Germinal center (tissue), 1 donor: ENCODE results near the gene LMBRD2.
A peak's percentile ranks its signal among the peaks of the same experiment; 100 is the strongest.

Source experiments
- DNase-seq: peaks from one replicate; pipeline ENCODE4 v3.0.0; 2012; ENCODE audit warnings: mixed read lengths, low spot score

Gene LMBRD2

DNA sequence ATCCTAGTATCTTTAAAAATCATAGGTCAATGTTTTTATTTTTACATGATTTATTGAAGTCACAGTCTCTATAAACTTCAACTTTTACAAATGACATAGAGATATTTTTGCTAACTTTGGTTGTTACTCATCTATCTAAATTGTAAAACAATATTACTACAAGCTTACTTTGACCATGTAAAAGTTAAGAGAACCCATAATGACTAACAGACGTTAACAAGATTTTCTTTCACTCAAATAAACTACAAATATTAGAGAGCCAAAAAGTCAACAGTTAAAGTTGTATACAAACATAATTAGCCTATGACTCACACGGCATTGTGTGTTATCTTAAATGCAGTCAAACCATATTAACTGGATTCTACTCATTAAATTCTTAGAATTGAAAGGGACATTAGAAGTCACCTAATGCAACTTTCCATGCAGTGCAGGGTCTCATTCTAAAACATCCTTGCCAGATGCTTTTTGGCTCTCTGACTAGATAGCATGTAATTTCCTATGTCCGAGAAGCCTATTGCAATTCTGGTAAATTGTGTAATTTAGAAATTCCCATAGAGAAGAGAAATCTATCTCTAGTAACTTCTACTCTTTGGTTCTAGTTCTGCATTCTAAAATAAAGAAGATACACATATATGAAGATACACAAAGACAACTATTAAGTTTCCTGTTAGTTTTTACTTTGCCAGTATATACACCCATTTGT lies 42.8 kb downstream of the LMBRD2 start:
- DNase-seq, result no peak

DNA sequence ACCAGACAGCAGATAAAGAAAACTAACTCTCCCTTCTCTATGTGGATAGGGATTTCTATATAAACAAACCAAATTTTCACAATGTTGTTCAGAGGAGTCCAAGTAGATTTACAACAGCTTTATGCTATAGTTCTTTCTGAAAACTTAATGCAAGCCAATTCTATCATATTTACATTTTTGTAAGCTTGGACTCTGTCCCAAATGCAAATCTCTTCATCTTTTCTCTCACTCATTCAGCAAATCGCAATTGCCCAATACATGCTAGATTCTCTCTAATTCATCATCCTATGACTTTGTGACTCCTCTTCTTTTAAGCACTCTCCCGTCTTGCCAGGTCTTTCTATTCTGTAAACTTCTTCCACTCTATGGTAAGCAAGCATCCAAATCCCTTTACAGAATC lies 45.9 kb downstream of the LMBRD2 start:
- DNase-seq, result no peak

DNA sequence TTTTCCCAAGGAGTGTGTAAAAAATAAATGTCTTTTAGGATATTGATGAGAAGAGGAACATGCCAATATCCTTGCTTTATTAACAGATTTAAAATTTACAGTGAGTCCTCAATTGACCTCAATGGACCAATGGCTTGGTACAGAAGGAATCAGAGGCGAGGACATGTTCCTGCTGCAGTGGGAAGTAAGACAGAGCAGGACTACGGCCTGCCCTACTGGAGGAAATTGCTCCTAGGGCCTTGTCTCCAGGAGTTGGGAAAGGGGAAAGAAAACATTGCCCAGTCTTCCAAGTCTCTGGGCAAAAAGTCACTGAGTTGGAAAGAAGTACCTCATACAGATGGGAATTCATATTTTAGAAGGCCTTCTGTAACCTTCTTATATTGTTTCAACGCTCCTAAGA lies 51.9 kb downstream of the LMBRD2 start:
- no peak for DNase-seq

DNA sequence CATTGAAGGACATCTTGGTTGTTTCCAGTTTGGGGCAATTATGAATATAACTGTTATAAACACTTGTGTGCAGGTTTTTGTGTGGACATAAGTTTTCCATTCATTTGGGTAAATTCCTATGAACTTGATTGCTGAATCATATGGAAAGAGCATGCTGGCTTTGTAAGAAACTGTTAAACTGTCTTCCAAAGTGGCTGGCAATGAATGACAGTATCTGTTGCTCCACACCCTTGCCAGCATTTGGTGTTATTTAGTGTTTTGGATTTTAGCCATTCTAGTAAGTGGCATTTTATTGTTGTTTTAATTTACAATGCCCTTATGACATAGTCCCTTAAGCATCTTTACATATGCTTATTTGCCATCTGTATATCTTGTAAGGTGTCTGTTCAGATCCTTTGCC lies 55.2 kb downstream of the LMBRD2 start:
- no peak for DNase-seq

DNA sequence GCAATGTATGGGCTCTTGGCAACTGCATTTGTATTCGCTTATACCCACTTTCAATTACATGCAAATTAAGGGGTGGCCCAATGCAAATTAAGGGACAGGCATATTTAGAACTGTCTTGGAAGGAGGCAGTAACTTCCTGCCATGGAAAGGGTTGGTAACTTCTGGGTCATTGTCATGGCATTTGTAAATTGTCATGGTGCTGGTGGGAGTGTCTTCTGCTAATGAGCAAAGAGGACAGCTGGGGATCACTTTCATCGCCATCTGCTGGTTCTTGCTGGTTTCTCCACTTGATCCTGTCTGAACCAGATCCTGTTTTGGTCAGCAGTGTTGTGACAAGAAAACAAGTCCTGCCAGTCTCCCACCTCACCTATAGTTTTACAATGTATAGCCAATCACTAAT lies 61.7 kb downstream of the LMBRD2 start:
- DNase-seq, result no peak

DNA sequence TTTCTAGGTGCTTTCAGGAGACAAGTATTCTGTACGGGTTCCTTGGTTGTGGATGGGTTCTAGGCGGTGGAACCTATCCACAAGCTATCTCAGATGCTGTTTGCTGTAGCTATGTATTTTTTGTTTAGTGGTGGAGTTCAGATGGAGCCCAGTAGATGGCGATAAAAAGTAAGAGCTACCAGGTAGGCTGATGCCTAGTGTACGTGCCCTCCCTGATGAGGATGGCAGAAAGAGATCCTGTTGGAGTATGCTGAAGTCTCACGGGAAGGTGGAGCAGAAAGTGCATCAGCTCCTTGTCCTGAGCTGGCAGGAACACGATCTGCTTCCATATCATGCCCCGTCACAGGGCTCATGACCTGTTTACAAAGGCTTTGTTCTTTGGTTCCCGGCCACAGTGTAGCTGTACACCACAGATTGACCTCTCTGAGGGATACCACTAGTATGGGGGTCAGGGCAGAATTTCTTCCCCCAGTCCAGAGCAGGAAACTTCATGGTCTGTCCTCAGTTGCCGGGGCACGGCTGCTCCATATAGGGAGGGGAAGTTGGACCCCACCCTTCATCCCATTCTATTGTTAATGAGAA lies 72.4 kb downstream of the LMBRD2 start:
- DNase-seq, result peak; percentile 64

DNA sequence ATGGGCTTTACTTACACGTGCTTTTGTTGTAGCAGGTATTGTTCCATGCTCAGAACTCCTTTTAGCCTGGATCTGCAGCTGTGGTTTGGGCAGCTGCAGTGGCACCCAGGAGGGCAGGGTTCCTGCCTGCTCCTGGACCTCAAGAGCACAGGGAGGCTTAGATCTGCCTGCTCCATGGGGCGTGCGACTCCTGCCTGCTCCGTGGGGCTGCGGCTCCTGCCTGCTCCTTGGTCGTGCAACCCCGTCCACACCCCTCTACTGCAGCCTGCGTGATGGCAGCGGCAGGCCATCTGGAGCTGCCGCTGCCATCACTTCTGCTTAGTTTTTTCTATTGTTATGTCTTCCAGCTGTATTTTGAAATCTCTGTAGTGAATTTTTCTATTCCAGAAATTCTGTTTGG lies 73.3 kb downstream of the LMBRD2 start:
- DNase-seq, result no peak

DNA sequence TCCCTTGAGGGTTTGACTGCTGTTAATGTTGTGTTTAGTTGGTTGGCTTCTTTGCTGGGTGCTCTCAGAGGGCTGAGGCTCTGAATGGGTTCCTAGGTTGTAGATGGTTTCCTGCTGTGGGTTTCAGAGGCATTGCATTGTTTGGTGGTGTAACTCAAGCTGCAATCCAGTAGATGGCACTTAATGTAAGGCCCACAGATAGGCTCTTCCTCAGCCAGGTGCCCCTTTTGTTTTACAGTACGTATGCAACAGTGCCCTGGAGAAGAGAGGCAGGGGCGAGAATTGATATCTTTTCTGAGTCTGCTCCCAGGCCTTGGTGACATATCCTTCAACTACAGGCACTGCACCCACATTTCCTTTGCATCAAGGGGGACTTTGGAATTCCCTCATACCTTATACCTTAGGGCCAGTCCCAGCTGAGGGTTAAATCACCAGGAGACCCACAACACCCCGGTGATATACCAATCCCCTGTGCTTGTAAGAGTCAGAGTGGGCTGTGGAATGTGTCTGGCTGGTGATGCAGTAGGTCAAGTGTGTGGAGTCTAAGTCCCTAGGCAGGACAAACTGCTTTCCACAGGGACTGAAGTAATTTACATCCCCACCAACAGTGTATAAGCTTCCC lies 78.0 kb downstream of the LMBRD2 start:
- DNase-seq, result peak; percentile 14

DNA sequence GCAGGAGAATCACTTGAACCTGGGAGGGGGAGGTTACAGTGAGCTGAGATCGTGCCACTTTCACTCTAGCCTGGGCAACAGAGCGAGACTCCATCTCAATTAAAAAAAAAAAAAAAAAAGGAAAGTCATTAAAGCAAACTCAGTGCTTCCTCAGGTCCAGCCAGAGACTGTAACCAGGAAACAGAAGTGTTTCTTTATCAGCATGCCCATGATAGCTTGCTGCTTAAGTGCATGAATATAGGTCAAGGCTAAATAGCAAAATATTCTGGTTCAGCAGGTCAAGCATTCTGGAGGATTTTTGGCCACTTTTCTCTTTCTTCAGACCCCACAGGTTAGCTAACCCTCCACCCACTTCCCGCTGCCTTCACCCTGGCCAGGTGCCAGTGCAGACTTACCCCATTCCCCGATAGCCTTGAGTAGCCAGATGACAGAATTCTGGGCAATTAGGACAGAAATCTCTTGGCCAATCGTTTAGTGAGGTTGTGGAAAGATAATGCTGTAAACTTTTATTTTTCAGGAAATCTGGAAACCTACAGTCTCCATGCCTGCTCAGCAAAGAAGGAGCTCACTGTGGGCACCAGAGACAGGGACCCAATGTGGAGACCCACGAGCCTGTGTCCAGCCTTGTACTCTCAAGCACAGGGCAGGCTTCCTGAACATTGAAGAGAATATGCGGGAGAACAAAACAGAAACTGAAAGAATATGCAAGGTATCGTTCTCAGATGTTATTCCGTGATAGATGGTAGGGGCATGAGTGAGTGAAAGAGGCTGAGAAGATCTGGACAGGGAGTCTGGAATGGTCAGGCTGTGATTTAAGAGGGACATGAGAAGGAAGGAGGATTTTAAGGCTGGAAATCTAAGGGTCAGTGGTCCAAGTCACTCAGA lies 80.8 kb downstream of the LMBRD2 start:
- no peak for DNase-seq

DNA sequence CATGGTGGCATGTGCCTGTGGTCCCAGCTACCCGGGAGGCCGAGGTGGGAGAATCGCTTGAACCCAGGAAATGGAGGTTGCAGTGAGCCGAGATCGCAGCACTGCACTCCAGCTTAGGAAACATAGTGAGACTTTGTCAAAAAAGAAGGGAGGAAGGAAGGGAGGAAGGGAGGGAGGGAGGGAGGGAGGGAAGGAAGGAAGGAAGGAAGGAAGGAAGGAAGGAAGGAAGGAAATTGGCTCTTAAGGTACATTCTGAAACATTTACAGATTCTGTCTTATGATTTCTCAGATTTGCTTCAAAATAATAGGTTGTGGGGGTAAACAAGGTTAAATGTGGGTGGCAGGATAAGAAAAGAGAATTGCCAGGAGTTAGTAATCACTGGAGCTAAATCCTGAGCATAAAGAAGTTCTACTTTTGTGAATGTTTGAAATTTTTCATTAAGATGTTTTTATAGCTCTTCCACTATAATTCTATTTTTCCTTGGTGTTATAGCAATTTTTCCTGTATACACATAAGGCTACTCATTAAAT lies 82.9 kb downstream of the LMBRD2 start:
- no peak for DNase-seq

DNA sequence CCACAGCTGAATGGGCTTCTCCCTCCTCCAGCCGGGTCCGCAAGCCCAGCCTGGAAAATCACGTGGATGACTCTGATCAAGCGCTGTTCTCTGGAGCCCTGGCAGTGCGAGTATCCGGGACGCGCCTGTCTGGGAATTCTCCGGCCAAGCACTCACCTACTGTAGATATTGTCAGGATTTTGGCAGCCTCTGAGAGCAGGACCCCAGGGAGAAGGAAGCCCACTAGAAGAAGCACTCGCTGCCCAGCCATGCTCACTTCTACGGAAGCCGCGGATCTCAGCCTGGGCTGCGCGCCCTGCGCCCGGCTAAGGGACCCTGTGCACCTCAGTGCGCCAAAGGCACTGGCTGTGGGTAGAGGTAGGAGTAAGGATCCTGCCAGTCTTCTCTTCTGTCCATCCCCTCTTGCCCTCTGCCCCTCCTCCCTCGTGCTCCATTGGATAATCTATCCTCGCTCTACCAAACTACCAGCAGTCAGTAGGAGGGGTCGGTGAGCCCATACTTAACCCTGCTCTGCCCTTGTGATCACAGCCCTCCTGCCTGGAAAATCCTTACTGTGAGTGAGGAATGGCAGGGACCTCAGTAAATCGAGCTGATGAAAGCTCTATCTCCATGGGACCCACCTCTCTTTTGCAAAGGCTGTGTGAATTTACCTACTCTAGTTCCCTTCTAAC lies 85.0 kb downstream of the LMBRD2 start, which contains the start of gene UGT3A2:
Gene UGT3A2, minus strand, starts transcription at position 343 of the 671 bp plus-strand sequence. Its CDS starts 93 bp downstream, at position 250.
- no peak for DNase-seq

DNA sequence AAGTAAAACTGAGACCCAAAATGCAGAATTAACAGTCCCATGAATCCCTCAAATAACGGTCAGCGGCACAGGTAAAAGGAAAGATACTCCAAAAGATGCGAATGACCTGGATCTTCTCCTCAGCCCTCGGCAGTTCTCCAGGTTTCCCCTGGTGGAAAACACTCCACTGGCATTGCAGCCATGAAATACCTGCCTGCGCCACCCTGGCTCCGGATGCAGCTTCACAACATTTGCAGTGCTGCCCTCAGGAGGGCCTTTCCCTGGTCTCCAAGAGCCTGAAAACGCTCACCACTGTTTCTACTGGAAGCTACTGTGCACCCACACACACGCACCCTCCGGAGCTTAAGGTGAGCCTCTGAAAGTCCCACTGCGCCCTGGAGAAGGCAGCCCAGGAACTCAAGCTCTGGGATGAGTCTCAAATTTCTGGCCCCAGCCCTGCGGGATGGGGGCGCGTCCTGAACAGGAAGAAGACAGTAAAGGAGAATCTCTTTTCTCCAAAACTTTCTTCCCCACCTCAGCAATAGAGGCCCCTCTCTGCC lies 85.6 kb downstream of the LMBRD2 start:
- no peak for DNase-seq

DNA sequence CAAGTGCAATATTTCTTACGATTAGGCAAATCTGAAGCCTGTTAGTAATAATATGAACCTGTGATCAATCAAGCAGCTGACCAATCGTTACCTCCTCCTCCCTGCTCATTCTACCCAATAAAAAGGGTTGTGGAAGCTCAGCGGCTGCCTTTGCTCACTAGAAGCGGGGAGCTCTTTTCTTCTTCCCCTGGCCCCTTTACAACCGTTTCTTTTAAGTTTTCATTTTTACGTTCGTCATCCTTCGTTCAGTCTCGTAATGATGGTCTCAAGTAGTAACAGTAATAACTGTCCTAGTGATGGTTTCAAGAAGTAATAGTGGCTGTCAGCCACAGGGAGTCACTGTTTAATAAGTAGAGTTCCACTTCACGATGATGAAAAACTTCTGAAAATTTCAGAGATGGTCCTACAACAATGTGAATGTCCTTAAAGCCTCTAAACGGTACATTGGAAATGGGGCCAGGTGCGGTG lies 91.2 kb downstream of the LMBRD2 start:
- DNase-seq, result no peak

DNA sequence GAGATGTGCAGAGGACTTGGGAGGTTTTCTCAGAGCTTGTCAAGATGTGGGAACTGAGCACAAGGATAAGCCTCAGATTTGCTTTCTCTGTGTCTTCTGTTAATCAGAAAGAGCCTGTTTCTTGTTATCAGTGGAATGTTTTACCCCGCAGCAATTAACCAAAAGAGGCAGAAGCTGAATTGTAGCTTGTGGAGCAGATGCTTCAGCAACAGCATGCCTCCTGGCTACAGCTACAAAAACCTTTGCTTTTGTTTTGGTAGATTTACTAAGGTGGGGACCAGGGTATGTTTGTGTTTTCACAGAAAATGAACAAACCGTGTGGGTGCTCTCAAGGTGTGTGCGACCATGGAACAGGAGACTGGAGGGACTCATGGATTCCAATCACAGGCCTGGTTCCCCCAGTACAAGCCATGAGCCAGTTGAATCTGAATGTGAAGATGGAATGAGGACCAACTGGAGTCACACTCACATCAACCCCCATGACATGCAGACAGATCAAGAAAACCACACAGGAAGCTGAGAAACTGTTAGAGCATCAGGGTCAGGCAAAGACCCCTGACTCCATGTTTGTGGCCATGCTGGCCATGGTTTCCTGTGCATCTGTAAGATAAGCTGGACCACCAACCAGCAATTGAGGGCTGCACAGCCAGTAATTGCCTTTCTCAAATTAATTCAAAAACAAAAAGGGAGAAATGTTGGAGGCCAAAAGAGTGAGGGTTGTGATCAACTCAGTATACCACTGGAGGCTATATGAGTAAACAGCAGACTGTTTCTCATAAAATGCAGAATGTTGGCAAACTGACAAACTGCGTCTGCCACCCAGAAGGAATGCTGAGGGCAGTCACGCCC lies 91.9 kb downstream of the LMBRD2 start:
- DNase-seq, result no peak

DNA sequence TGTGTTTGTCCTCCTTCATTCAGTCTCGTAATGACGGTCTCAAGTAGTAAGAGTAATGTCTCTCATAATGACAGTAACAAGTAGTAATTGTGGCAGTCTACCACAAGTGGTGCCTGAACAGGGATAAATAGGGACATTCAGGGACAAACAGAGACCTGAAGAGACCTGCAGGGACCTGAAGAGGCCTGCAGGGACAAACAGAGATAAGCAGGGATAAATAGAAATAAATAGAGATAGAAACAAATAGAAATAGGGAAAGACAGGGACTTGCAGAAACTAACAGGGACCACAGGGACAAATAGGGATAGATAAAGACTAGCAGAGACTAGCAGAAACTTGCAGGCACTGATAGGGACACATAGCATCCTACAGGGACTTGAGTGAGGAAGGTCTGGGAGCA lies 92.9 kb downstream of the LMBRD2 start:
- DNase-seq, result no peak

DNA sequence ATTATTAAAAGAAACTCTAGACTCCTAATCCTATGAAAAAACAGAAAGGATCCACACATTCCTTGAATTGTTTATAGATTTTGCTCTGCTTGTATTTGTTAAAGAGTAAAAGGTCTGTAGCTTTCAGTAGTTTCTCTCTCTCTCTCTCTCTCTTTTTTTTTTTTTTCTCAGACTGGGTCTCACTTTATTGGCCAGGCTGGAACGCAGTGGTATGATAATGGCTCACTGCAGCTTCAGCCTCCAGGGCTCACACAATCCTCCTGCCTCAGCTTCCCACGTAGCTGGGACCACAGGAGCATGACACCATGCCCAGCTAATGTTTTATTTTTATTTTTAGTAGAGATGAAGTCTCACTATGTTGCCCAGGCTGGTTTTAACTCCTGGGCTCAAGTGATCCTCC lies 94.3 kb downstream of the LMBRD2 start:
- no peak for DNase-seq

DNA sequence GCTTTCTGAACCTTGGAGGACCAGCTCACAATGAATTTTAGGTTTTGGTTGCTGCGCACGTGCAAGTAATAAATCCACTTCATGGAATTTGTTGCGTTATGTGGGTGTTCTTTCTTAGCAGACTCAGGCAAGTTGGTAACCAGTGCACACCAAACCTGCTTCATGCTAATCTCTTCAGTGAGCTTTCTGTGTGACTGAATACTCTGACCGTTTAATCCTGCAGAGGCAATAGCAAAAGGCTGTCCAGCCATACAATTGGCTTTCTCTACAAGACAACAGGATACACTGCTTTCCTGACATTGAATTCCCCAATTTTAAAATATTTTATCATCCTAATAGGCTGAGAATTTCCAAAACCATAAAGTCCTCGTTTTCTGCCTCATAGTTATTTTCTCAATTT lies 95.3 kb downstream of the LMBRD2 start:
- DNase-seq, result no peak

DNA sequence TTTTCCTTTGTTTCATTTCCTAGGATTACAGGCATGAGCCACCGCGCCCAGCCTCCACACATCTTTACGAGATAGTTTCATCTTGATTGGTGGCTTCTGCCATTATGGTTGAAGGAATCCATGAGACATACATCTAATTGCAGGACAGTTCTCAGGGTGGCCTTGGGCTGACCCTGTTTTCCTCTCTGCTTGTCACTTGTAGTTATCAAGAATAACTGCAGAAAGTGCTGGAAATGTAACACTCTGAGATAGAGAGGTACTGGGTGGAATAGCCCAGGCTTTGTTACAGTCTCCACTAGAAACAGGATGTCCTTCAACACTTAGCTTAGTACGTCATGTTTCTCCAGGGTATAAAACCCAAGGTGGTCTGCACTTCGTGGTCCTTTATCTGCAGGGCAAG lies 95.7 kb downstream of the LMBRD2 start:
- no peak for DNase-seq

DNA sequence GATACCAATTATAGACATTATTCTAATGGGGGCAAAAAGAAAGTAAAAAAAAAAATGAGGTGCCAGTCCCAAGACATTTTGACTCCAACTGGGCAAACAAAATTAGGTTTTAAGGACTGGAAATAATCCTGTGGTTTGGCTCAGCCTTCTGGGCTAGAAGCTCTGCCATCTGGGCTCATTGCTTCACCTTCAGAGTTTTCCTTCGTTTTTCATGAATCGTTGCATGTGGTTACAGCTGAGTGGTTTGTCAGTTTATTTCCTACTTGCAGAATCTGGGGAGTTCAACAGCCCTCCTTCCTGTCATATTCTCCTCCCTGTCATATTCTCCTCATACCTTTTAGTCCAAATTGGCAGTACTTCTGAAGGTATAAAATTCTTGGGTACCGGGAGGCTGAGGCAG lies 97.0 kb downstream of the LMBRD2 start:
- no peak for DNase-seq

DNA sequence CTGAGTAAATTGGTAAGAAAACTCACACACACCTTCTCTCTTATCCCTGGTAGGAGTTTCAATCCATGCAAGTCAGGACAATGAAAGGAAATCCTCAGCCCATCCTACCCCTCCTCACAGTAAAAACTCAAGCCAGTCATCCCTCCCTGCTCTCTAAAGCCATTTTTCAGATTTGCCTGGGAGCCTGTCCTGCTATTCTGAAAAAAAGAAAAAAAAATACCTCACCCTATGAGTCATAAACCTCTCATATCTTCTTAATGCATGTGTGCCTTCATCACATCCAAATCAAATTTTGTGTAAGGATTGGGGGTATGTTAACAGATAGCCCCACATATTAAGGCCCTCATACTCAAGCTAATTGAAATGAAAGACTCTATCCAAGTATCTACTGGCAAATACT lies 99.1 kb downstream of the LMBRD2 start:
- DNase-seq, result no peak
